Measurements from ENCODE around the gene PMM1. TPM values are rescaled to one million over a fixed set of nuclear protein-coding genes. Genes with fewer than 3 reads are reported as not detected.

PMM1 gene
- total RNA-seq, 1 donor from 2014 or later: 49.7 TPM

DNA sequence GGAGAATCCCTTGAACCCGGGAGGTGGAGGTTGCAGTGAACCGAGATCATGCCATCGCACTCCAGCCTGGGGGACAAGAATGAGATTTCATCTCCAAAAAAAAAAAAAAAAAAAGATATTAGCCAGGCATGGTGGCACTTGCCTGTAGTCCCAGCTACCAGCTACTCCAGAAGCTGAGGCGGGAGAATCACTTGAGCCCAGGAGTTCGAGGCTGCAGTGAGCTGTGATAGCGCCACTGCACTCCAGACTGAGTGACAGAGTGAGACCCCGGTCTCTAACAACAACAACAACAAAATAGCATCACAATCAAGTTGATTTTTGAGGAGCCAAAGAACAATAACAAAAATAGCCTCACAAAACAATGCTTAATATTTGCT is 2.3 kb downstream of the PMM1 start:
- DNase-seq (ENCODE audit: extremely low spot score, unreplicated experiment): no peak
- no peak overlapping the region for H3K27ac Mint-ChIP-seq (ENCODE audit: unreplicated experiment)
- TF ChIP-seq, protein P1, sequence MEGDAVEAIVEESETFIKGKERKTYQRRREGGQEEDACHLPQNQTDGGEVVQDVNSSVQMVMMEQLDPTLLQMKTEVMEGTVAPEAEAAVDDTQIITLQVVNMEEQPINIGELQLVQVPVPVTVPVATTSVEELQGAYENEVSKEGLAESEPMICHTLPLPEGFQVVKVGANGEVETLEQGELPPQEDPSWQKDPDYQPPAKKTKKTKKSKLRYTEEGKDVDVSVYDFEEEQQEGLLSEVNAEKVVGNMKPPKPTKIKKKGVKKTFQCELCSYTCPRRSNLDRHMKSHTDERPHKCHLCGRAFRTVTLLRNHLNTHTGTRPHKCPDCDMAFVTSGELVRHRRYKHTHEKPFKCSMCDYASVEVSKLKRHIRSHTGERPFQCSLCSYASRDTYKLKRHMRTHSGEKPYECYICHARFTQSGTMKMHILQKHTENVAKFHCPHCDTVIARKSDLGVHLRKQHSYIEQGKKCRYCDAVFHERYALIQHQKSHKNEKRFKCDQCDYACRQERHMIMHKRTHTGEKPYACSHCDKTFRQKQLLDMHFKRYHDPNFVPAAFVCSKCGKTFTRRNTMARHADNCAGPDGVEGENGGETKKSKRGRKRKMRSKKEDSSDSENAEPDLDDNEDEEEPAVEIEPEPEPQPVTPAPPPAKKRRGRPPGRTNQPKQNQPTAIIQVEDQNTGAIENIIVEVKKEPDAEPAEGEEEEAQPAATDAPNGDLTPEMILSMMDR (IDR thresholded peaks at IDR 0.05): no peak
- no peaks in the 10 kb centered on the region for H3K27me3 Mint-ChIP-seq (ENCODE audit: unreplicated experiment)
- H3K4me3 Mint-ChIP-seq (ENCODE audit: unreplicated experiment): no peak overlapping the region
- H3K36me3 Mint-ChIP-seq (ENCODE audit: unreplicated experiment): peaks cover 5% of the 10 kb centered on the region
- peaks cover 27% of the 10 kb centered on the region for H3K4me1 Mint-ChIP-seq (ENCODE audit: unreplicated experiment)
- no peaks in the 10 kb centered on the region for H3K9me3 Mint-ChIP-seq (ENCODE audit: unreplicated experiment)

DNA sequence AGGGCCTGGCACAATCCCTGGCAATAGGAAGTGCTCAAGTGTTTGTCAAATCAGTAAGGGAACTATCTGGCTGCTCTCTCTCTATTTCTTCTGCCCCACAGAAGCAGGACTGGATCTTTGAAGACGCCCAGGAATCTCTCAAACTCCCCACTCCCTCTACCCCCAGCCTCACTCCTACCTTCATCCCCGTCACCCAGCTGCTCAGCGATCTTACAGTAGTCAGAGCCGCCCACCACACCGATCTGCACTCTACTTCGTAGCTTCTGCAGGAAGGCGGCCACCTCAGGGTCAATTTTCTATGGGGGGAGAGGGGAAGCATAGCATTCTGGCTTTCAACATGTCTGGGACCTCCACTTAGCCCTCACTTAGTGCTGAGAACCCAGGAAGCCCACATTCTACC is 3.7 kb downstream of the PMM1 start:
- Mint-ChIP-seq H3K9me3 (ENCODE audit: unreplicated experiment) (no peaks in the 10 kb centered on the region), H3K4me1 (ENCODE audit: unreplicated experiment) (peaks cover 27% of the 10 kb centered on the region), H3K36me3 (ENCODE audit: unreplicated experiment) (peaks cover 6% of the 10 kb centered on the region), H3K27ac (ENCODE audit: unreplicated experiment) (no peak overlapping the region), H3K27me3 (ENCODE audit: unreplicated experiment) (no peaks in the 10 kb centered on the region), H3K4me3 (ENCODE audit: unreplicated experiment) (no peak overlapping the region)
- TF ChIP-seq, protein P1 (IDR thresholded peaks at IDR 0.05): no peak
- DNase-seq (ENCODE audit: extremely low spot score, unreplicated experiment): no peak

DNA sequence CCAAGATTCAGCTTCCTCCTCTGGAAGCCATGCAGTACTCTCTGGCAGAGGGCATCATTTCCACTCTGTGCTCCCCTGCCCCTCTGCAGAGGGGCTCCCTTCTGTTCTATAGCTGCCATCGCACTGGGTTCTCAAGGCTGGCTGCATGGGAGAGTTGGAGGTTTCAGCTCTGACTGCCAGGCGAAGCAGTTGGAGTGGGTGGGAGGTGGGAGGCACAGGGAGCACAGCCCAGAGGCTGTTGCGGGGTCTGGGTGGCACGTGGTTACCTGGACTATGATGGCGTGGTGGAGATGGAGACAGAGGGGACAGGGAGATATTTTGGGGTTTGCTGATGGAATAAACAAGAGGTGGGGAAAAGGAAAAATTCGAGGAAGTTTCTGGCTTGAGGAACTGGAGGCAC is 4.8 kb downstream of the PMM1 start:
- TF ChIP-seq, protein P1 (IDR thresholded peaks at IDR 0.05): no peak
- Mint-ChIP-seq H3K9me3 (ENCODE audit: unreplicated experiment) (no peaks in the 10 kb centered on the region), H3K27me3 (ENCODE audit: unreplicated experiment) (no peaks in the 10 kb centered on the region), H3K36me3 (ENCODE audit: unreplicated experiment) (peaks cover 6% of the 10 kb centered on the region), H3K27ac (ENCODE audit: unreplicated experiment) (no peak overlapping the region), H3K4me1 (ENCODE audit: unreplicated experiment) (peaks cover 27% of the 10 kb centered on the region), H3K4me3 (ENCODE audit: unreplicated experiment) (no peak overlapping the region)
- DNase-seq (ENCODE audit: extremely low spot score, unreplicated experiment): no peak

DNA sequence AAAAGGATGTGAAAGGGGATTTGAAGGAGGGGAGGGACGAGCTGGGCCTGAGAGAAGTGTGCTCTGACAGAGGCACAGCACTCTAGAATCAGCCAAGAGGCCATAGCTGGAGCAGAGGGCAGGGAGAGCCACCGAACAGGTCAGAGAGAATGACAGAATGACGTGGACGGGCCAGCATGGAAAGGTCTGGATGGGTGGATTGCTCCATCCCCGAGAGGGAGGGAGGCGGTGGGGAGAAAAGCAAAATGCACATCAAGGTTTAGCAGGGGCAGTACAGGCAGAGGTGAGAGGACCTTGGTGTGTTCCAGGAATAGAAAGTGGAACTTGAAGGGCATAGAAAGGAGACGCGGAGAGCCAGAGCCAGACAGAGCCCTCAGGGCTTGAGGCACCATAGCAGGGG is 6.9 kb downstream of the PMM1 start:
- TF ChIP-seq, protein P1 (IDR thresholded peaks at IDR 0.05): no peak
- peak overlapping the region; percentile 48 for H3K27ac Mint-ChIP-seq (ENCODE audit: unreplicated experiment)

DNA sequence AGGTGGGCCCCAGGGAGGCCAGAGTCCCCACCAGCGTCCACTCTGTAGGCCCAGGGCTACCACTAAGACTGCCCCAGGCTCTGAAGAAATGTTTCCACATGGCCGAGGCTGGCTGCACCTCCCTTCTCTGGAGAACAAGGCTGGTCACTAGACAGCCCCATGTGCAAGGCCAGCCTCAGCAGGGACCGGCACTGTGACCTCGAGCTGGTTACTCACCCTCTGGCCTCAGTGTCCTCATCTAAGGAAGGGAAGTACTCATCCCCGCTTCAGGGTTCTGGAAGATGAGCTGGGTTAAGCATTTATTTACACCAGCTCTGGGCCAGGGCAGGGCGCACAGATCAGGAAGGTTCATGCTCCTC is 9.7 kb downstream of the PMM1 start:
- no peaks in the 10 kb centered on the region for H3K27me3 Mint-ChIP-seq (ENCODE audit: unreplicated experiment)
- H3K27ac Mint-ChIP-seq (ENCODE audit: unreplicated experiment): no peak overlapping the region
- H3K4me3 Mint-ChIP-seq (ENCODE audit: unreplicated experiment): no peak overlapping the region
- peaks cover 20% of the 10 kb centered on the region for H3K36me3 Mint-ChIP-seq (ENCODE audit: unreplicated experiment)
- H3K4me1 Mint-ChIP-seq (ENCODE audit: unreplicated experiment): peaks cover 6% of the 10 kb centered on the region
- TF ChIP-seq, protein P1 (IDR thresholded peaks at IDR 0.05): no peak
- no peak for DNase-seq (ENCODE audit: extremely low spot score, unreplicated experiment)
- no peaks in the 10 kb centered on the region for H3K9me3 Mint-ChIP-seq (ENCODE audit: unreplicated experiment)

More for the DNA sequence above, 6.9 kb downstream of the PMM1 start:
- Mint-ChIP-seq H3K27me3 (ENCODE audit: unreplicated experiment) (no peaks in the 10 kb centered on the region), H3K36me3 (ENCODE audit: unreplicated experiment) (peaks cover 13% of the 10 kb centered on the region), H3K9me3 (ENCODE audit: unreplicated experiment) (no peaks in the 10 kb centered on the region), H3K4me1 (ENCODE audit: unreplicated experiment) (peaks cover 10% of the 10 kb centered on the region), H3K4me3 (ENCODE audit: unreplicated experiment) (no peak overlapping the region)
- no peak for DNase-seq (ENCODE audit: extremely low spot score, unreplicated experiment)
